Neural cell (in vitro differentiated cells): Measurements from ENCODE around the gene KRTAP1-4.

Experiments
- EP300 ChIP-seq: fragments of 450-650 bp; conservative IDR thresholded peaks from 2 replicates; pipeline ENCODE4 v1.6.1; 2014; ENCODE audit warnings: antibody characterized with exemption, mild to moderate bottlenecking, moderate library complexity; ENCODE audit not compliant: poor library complexity, severe bottlenecking
- EZH2 ChIP-seq: fragments of 200-600, 300-800 bp; shearing (Covaris generic), sonication (generic); IDR thresholded peaks from 2 replicates; pipeline ENCODE4 v1.6.1; 2014; ENCODE audit warnings: antibody characterized with exemption, low read length, borderline replicate concordance, mild to moderate bottlenecking; ENCODE audit not compliant: insufficient read depth, poor library complexity, severe bottlenecking

- no peak for TF ChIP-seq EP300
- no peak for TF ChIP-seq EZH2
These were observed 46.8 kb upstream of the KRTAP1-4 start for GRCh38 chr17:41076788-41077187.
